ENCODE data around the gene AFF2.

AFF2 gene

GRCh38 chrX:148771440-148771839 lies 271.0 kb downstream of the AFF2 start:
- DNase-seq: no peak

- no peak for DNase-seq
Measured at GRCh38 chrX:148774276-148774675, 273.9 kb downstream of the AFF2 start.

GRCh38 chrX:148784137-148784536 lies 283.7 kb downstream of the AFF2 start:
- DNase-seq: no peak

GRCh38 chrX:148784856-148785255 lies 284.4 kb downstream of the AFF2 start:
- no peak for DNase-seq

GRCh38 chrX:148785256-148785655 lies 284.8 kb downstream of the AFF2 start:
- DNase-seq: no peak

GRCh38 chrX:148788449-148788848 lies 288.0 kb downstream of the AFF2 start:
- DNase-seq: no peak

- DNase-seq: no peak
Measured at GRCh38 chrX:148794350-148794749, 293.9 kb downstream of the AFF2 start.

GRCh38 chrX:148804579-148805355 lies 304.4 kb downstream of the AFF2 start:
- DNase-seq: no peak

- no peak for DNase-seq
Measured at GRCh38 chrX:148806145-148806870, 305.9 kb downstream of the AFF2 start.

GRCh38 chrX:148808833-148809232 lies 308.4 kb downstream of the AFF2 start:
- DNase-seq: no peak

- DNase-seq: no peak
Measured at GRCh38 chrX:148811236-148811635, 310.8 kb downstream of the AFF2 start.

- DNase-seq: no peak
Measured at GRCh38 chrX:148813422-148813821, 313.0 kb downstream of the AFF2 start.

- no peak for DNase-seq
Measured at GRCh38 chrX:148813967-148814366, 313.6 kb downstream of the AFF2 start.

- DNase-seq: no peak
Measured at GRCh38 chrX:148815218-148815961, 315.0 kb downstream of the AFF2 start.

GRCh38 chrX:148823986-148824385 lies 323.6 kb downstream of the AFF2 start:
- DNase-seq: no peak

- no peak for DNase-seq
Measured at GRCh38 chrX:148825696-148826095, 325.3 kb downstream of the AFF2 start.

- DNase-seq: no peak
Measured at GRCh38 chrX:148836741-148837140, 336.3 kb downstream of the AFF2 start.

GRCh38 chrX:148850631-148851030 lies 350.2 kb downstream of the AFF2 start:
- no peak for DNase-seq

GRCh38 chrX:148854306-148854705 lies 353.9 kb downstream of the AFF2 start:
- no peak for DNase-seq

GRCh38 chrX:148856505-148856904 lies 356.1 kb downstream of the AFF2 start:
- DNase-seq: no peak

- no peak for DNase-seq
Measured at GRCh38 chrX:148865277-148866210, 365.1 kb downstream of the AFF2 start.

GRCh38 chrX:148867596-148867995 lies 367.2 kb downstream of the AFF2 start:
- no peak for DNase-seq

Data from inflammatory macrophage treated with lipopolysaccharide for 1 hour (primary cell).